Stimulated activated CD4-positive, alpha-beta T cell treated with anti-CD3 and anti-CD28 coated beads, Interleukin-4, amount 100 ng/mL, for 1 hour (primary cell): ENCODE data around the gene PLEKHG2.

Source experiments
- DNase-seq: peaks from one replicate; pipeline ENCODE4 v3.0.0-alpha.2; 2020

PLEKHG2 gene

GRCh38 chr19:39384839-39385568, 27.5 kb upstream of the PLEKHG2 start:
- DNase-seq, result no peak

- DNase-seq, result no peak
Measured at GRCh38 chr19:39385629-39386411, 26.6 kb upstream of the PLEKHG2 start.

GRCh38 chr19:39386557-39386956, 25.9 kb upstream of the PLEKHG2 start:
- no peak for DNase-seq

- no peak for DNase-seq
Measured at GRCh38 chr19:39388657-39389056, 23.8 kb upstream of the PLEKHG2 start.

GRCh38 chr19:39389631-39390414, 22.6 kb upstream of the PLEKHG2 start:
- no peak for DNase-seq

GRCh38 chr19:39390451-39390750, 22.1 kb upstream of the PLEKHG2 start:
- DNase-seq, result no peak

- peak; percentile 92 for DNase-seq
Measured at GRCh38 chr19:39390751-39391437, 21.6 kb upstream of the PLEKHG2 start, which contains the start of the genes MED29 and PAF1. TSS of gene MED29 (plus strand) at chr19:39391378. CDS start at chr19:39391423, 45 bp downstream. TSS of gene PAF1 (minus strand) at chr19:39391106. CDS start at chr19:39390864, 242 bp downstream.

- peak; percentile 96 for DNase-seq
Measured at GRCh38 chr19:39397360-39398296, 14.8 kb upstream of the PLEKHG2 start.

- peak; percentile 53 for DNase-seq
Measured at GRCh38 chr19:39398297-39398864, 14.1 kb upstream of the PLEKHG2 start.

GRCh38 chr19:39399668-39400050, 12.8 kb upstream of the PLEKHG2 start:
- no peak for DNase-seq

- DNase-seq, result no peak
Measured at GRCh38 chr19:39400061-39400460, 12.4 kb upstream of the PLEKHG2 start.

- DNase-seq, result no peak
Measured at GRCh38 chr19:39401070-39401548, 11.4 kb upstream of the PLEKHG2 start.

GRCh38 chr19:39401549-39402345, 10.7 kb upstream of the PLEKHG2 start:
- DNase-seq, result peak; percentile 75

GRCh38 chr19:39402346-39403300, 9.8 kb upstream of the PLEKHG2 start:
- peak; percentile 86 for DNase-seq

- DNase-seq, result peak; percentile 98
Measured at GRCh38 chr19:39403331-39404312, 8.8 kb upstream of the PLEKHG2 start.

GRCh38 chr19:39405261-39405957, 7.1 kb upstream of the PLEKHG2 start:
- DNase-seq, result no peak
